ENCODE measurements around the gene TAF5L.

DNA sequence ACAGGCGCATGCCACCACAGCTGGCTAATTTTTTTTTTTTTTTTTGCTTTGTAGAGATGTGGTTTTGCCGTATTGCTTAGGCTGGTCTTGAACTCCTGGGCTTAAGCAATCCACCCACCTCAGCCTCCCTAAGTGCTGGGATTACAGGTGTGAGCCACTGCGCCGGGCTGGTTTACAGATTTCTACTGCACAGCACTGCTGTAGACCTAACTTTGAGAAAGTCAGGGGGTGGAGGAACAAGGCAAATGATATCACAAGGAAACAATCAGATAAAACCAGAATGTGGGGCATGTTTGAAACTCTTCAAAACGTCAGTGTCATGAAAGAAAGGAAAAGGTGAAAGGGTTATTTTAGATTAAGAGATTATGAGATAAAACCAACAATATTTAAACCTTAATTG, 45.4 kb upstream of the TAF5L start:
- TF ChIP-seq, protein P1, sequence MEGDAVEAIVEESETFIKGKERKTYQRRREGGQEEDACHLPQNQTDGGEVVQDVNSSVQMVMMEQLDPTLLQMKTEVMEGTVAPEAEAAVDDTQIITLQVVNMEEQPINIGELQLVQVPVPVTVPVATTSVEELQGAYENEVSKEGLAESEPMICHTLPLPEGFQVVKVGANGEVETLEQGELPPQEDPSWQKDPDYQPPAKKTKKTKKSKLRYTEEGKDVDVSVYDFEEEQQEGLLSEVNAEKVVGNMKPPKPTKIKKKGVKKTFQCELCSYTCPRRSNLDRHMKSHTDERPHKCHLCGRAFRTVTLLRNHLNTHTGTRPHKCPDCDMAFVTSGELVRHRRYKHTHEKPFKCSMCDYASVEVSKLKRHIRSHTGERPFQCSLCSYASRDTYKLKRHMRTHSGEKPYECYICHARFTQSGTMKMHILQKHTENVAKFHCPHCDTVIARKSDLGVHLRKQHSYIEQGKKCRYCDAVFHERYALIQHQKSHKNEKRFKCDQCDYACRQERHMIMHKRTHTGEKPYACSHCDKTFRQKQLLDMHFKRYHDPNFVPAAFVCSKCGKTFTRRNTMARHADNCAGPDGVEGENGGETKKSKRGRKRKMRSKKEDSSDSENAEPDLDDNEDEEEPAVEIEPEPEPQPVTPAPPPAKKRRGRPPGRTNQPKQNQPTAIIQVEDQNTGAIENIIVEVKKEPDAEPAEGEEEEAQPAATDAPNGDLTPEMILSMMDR (IDR thresholded peaks at IDR 0.05; ENCODE audit: low read length): no peak
- no peak for TF ChIP-seq EZH2 (IDR thresholded peaks at IDR 0.05; ENCODE audit: borderline replicate concordance, low read length)
